Cardiac atrium fibroblast (primary cell): Measurements from ENCODE around the gene OR4C45. TPM values are rescaled to one million over a fixed set of nuclear protein-coding genes. Genes with fewer than 3 reads are reported as not detected.

Experiments used
- total RNA-seq: library from RNA; depleted of rRNA; stranded (reverse); fragments of >200 nt; gene quantifications from 2 replicates; pipeline ENCODE4 v1.2.3, GENCODE V29; 2015

Gene OR4C45
- not detected in 2 replicates for total RNA-seq

DNA sequence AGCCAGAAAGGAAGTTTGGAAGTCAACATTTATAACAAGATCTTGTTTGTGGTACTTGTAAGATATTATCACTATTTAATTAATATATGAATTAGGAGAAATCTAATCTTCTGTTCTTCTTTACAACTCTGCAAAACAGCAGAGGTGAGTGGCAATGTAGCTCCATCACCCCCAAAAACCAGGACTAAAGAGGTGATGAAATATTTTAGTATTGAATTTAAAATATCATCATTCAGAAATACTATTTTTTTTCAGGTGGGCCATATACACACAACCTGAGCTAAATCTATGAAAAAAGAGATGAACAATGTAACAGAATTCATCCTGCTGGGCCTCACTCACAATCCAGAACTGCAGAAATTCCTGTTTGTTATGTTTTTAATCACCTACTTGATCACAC, at the start of gene OR4C45:
OR4C45 (plus strand) TSS at position 301 of the 400 bp plus-strand sequence.

Other genes starting within 250 kb of the OR4C45 start
- gene OR4C13, start 80.5 kb upstream of the OR4C45 start, total RNA-seq, result not detected in 2 replicates
- gene OR4C12, start 50.3 kb upstream of the OR4C45 start, total RNA-seq, result not detected in 2 replicates